Measurements from ENCODE around the gene C16orf96.
A peak's percentile ranks its signal among the peaks of the same experiment; 100 is the strongest.

The C16orf96 gene

DNA sequence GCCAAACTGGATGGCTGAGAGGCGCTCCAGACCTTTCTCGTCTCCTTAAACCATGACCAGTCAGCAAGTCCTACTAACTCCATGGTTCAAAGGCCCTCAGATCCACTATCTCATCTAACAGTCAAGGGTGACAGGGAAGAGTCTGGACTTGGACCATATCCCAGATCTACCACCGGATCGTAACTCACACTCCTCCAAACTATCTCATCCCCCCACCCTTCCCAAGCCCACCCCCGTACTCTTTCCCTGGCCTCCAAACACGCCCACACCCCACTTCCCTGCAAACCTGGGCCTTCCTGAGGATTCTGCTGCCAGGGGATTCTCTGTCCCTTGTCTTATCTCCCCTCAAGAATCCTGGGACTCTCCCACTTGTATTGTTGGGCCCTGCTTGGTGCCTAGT is 22.6 kb upstream of the C16orf96 start:
- DNase-seq (ENCODE audit: low read depth) = no peak
- TF ChIP-seq, protein P1, sequence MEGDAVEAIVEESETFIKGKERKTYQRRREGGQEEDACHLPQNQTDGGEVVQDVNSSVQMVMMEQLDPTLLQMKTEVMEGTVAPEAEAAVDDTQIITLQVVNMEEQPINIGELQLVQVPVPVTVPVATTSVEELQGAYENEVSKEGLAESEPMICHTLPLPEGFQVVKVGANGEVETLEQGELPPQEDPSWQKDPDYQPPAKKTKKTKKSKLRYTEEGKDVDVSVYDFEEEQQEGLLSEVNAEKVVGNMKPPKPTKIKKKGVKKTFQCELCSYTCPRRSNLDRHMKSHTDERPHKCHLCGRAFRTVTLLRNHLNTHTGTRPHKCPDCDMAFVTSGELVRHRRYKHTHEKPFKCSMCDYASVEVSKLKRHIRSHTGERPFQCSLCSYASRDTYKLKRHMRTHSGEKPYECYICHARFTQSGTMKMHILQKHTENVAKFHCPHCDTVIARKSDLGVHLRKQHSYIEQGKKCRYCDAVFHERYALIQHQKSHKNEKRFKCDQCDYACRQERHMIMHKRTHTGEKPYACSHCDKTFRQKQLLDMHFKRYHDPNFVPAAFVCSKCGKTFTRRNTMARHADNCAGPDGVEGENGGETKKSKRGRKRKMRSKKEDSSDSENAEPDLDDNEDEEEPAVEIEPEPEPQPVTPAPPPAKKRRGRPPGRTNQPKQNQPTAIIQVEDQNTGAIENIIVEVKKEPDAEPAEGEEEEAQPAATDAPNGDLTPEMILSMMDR (IDR thresholded peaks at IDR 0.05; ENCODE audit: low read length, missing control alignments) = no peak
- H3K4me3 ChIP-seq (replicated peaks; ENCODE audit: low read depth, low read length) = no peak overlapping the region

DNA sequence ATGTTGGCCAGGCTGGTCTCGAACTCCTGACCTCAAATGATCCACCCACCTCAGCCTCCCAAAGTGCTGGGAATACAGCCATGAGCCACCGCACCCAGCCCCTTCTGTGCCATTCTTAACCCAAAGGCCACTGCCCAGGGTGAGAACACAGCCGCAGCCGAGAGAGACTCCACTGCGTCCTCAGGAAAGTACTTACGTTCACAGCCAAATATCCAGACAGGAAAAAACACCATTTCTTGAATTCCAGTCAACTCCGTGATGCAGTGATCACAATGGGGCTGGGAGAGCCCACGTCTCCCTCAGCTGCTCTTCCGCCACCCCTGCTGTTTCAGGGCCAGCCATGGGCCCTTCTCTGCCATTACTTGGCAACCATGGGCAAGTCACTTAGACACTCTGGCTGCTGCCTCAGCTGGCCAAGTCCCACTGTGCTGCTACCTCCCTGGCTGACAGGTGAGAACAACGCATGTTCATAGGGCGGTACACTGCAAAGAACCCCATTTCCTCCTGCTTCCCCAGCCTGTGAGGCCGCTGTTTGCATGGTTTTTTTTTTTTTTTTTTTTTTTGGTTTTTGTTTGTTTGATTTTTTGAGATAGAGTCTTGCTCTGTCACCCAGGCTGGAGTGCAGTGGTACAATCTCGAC is 21.9 kb upstream of the C16orf96 start:
- H3K4me3 ChIP-seq (replicated peaks; ENCODE audit: low read depth, low read length) = no peak overlapping the region
- DNase-seq (ENCODE audit: low read depth) = no peak
- TF ChIP-seq, protein P1 (IDR thresholded peaks at IDR 0.05; ENCODE audit: low read length, missing control alignments) = no peak

DNA sequence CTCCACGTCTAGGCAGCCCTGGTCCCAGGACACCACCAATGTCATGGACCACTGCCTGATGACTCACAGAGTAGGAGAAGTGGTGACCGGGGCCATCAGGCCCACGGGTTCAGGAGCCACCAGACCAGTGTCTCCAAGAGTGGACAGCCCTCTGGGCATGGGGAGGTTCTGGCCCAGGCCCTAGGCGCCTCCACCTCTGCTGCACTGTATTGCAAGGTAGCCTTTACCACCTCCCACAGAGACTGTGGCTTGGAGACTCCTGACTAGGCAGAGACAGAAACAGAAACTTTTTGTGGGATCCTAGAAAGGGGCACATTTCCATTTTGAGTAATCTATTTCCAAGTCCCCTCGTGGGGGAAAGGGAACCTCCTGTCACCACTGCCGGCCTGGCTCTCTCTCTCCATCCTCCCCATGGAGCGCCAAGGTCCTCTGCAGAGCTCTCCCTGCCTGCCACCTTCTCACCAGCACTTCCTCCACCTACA is 20.5 kb upstream of the C16orf96 start:
- no peak for DNase-seq (ENCODE audit: low read depth)
- TF ChIP-seq, protein P1 (IDR thresholded peaks at IDR 0.05; ENCODE audit: low read length, missing control alignments) = no peak
- H3K4me3 ChIP-seq (replicated peaks; ENCODE audit: low read depth, low read length) = no peak overlapping the region

DNA sequence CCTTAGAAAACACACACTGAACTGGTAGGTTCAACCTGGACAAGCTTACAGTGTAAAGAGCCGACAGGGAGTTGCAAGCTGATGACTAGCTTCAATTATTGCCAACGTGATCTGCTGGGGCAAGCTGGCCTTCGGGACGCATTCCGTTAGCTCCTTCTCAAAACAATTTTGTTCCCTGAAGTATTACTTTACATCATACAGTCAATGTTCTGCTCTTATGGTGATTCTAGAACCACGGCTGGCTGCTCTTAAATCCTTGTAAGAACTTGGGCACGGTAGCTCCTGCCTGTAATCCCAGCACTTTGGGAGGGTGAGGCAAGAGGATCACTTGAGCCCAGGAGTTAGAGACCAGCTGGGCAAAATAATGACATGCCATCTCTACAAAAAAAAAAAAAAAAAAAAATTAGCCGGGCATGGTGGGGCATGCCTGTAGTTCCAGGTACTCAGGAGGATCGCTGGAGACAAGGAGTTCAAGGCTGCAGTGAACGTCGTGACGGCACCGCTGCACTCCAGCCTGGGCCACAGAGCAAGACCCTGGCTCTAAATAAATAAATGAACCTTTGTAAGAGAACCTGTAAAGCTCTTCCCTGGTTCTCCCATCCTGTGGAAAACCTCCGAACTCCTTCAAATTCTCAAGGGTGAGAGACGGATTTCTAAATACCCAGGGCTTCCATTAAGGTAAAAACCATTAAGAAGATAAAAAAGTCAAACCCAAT is 19.6 kb upstream of the C16orf96 start:
- TF ChIP-seq, protein P1 (IDR thresholded peaks at IDR 0.05; ENCODE audit: low read length, missing control alignments) = no peak
- H3K4me3 ChIP-seq (replicated peaks; ENCODE audit: low read depth, low read length) = no peak overlapping the region
- no peak for DNase-seq (ENCODE audit: low read depth)

DNA sequence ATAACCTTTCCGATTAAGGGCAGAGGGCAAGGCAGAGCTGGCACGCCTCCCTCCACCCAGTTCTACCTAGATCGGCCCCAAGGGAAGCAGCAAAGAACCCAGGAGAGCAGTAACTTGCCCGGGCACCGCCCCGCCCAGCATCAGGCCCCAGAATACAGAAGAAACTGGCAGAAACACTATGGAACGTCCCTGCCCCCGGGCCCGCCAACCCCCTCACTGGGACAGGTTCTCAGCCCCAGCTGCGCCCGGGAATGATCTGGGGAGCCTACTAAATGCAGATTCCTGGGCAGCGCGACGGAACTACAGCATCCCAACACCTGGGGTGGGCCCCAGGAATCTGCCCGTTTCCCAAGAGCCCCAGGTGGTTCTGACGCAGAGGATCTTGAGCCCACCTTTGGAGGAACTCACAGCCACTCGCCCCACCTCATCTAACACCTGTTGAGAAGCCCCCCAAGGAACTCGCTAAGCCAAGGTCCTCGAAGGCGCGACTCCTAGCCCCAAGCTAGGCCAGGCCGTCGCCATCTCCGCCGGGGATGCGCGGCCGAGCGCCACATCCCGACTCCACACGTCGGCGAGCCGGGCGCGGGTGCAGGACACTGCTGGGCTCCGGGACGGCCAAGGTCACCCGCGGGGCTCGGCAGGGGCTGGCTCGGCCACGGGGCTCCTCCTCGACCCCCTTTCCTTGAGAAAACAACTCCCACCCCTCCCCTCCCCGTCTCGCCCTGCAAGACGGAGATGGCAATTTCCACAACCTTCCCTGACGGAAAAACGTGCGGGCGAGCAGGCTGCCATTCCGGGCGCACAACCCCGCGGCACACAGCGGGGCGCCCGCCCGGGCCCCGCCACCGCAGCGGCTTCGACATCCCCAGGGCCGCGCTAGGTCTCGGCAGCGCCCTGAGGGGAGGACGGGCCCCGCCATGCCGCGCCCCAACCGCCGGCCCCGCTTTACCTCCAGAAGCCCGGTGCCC is 18.5 kb upstream of the C16orf96 start:
- H3K4me3 ChIP-seq (replicated peaks; ENCODE audit: low read depth, low read length) = peak overlapping the region; percentile 65
- TF ChIP-seq, protein P1 (IDR thresholded peaks at IDR 0.05; ENCODE audit: low read length, missing control alignments) = no peak
- DNase-seq (ENCODE audit: low read depth) = no peak

DNA sequence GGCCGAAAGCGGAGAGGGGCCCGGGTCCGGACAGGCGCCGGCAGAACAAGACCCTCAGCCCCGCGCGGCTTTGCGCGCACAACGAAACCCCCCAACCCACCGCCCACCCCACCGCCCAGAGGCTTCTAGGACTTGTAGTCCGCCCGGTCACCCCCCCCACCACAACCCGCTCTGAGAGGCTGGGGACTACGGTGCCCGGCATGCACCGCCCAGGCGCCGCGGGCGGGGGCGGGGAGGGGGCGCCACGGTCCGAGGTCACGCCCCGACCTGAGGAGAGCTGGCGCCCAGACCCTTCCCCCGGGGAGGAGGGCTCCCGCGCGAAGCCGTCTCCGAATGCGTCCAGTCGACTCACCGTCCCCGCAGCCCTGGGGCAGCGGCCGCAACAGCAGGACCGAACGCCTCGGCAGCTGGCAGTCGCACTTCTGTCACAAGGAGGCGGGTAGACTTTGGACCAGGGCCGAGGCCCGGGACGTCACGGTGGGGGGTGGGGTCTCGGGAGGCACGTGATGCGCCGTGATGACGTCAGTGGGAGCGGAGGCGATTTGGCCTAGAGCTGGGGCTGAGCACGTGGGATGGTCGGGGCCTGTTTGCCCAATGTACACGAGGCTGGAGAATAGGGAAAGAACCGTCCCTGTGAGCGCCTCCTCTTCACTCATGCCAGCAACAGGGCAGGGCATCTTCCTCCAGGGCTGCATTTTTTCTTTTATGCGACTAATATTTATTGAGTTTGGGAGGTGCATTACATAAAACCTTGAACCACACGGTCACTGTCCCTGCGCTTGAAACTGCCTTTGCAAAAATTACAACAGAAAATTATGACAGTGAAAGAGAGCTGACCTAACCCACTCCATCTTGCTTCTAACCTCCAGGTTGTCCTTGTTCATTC is 17.5 kb upstream of the C16orf96 start, which contains the start of gene CDIP1:
CDIP1 (minus strand) TSS at position 424 of the 886 bp plus-strand sequence. CDS start 24,643 bp downstream, outside the sequence.
- TF ChIP-seq, protein P1 (IDR thresholded peaks at IDR 0.05; ENCODE audit: low read length, missing control alignments) = no peak
- DNase-seq (ENCODE audit: low read depth) = peak; percentile 97

More for the DNA sequence above, 17.5 kb upstream of the C16orf96 start, which contains the start of gene CDIP1:
- peak within 1 kb of the TSS; percentile 65 for H3K4me3 ChIP-seq (replicated peaks; ENCODE audit: low read depth, low read length)

Data from fibroblast of pulmonary artery (primary cell).